PC-3 (cell line): ENCODE results near the gene RASGRP1. TPM values are rescaled to one million over a fixed set of nuclear protein-coding genes. Genes with fewer than 3 reads are reported as not detected.

Source experiments
- ATAC-seq: fragments of 200-7000 bp; cut with Tn5 transposase; 2 replicates; pipeline ENCODE4 v1.9.1; 2020; ENCODE audit warnings: mild to moderate bottlenecking, moderate library complexity
- BruUV-seq: library from RNA; stranded (reverse); fragments of 400-500 nt; replicated peaks from 2 replicates; lab custom pipeline; 2021; lab: Mats Ljungman, UMichigan
- CTCF ChIA-PET: fragments of 300-600 bp; sonication (Branson Sonifier 250); formaldehyde crosslinking; loops from one replicate; lab custom pipeline; 2022; ENCODE audit warnings: antibody characterized with exemption; lab: Charles Lee
- POLR2A ChIA-PET: fragments of 300-600 bp; sonication (Branson Sonifier 250); formaldehyde crosslinking; loops from one replicate; lab custom pipeline; 2022; ENCODE audit warnings: antibody characterized with exemption; ENCODE audit not compliant: unreplicated experiment; lab: Charles Lee
- DNase-seq: peaks from one replicate; pipeline ENCODE4 v3.0.0-alpha.2; 2015
- H2AFZ ChIP-seq: fragments of 300-600 bp; sonication (generic); 2 replicates; pipeline ENCODE4 v1.6.0; 2016; ENCODE audit warnings: antibody characterized with exemption, low read length
- H3F3A ChIP-seq: fragments of 300-600 bp; sonication (generic); one replicate; pipeline ENCODE4 v1.6.0; 2017; ENCODE audit warnings: antibody characterized with exemption, low read length, control low read depth, mild to moderate bottlenecking; ENCODE audit not compliant: unreplicated experiment
- H3K27ac ChIP-seq: fragments of 300-600 bp; sonication (generic); 2 replicates; pipeline ENCODE4 v1.5.1; 2016; ENCODE audit warnings: mild to moderate bottlenecking, low read length
- H3K27me3 ChIP-seq: fragments of 300-600 bp; sonication (generic); 2 replicates; pipeline ENCODE4 v1.6.1; 2016; ENCODE audit warnings: low read length, mixed read lengths
- H3K36me3 ChIP-seq: fragments of 300-600 bp; sonication (generic); 2 replicates; pipeline ENCODE4 v1.6.1; 2016; ENCODE audit warnings: low read depth, mixed run types, low read length, mixed read lengths
- H3K4me1 ChIP-seq: fragments of 300-600 bp; sonication (generic); 2 replicates; pipeline ENCODE4 v1.5.1; 2016; ENCODE audit warnings: low read length; ENCODE audit not compliant: insufficient read depth
- H3K4me2 ChIP-seq: fragments of 300-600 bp; sonication (generic); 2 replicates; pipeline ENCODE4 v1.6.0; 2016; ENCODE audit warnings: low read length
- H3K4me3 ChIP-seq: fragments of 300-600 bp; sonication (generic); 2 replicates; pipeline ENCODE4 v1.5.1; 2016; ENCODE audit warnings: mild to moderate bottlenecking, low read length, mixed read lengths
- H3K79me2 ChIP-seq: fragments of 300-600 bp; sonication (generic); 2 replicates; pipeline ENCODE4 v1.6.1; 2017; ENCODE audit warnings: low read length, mixed read lengths
- H3K9ac ChIP-seq: fragments of 300-600 bp; sonication (generic); 2 replicates; pipeline ENCODE4 v1.6.0; 2016; ENCODE audit warnings: mild to moderate bottlenecking, low read length
- H3K9me2 ChIP-seq: fragments of 300-600 bp; sonication (generic); replicated peaks from 2 replicates; pipeline ENCODE4 v1.6.1; 2016; ENCODE audit warnings: mixed run types, low read length, mixed read lengths
- H3K9me3 ChIP-seq: fragments of 300-600 bp; sonication (generic); 2 replicates; pipeline ENCODE4 v1.6.1; 2016; ENCODE audit warnings: low read length, mixed read lengths
- H4K20me1 ChIP-seq: fragments of 300-600 bp; sonication (generic); 2 replicates; pipeline ENCODE4 v1.6.1; 2016; ENCODE audit warnings: low read length, mixed read lengths
- CTCF ChIP-seq: fragments of 300-600 bp; sonication (generic); conservative IDR thresholded peaks from 2 replicates; pipeline ENCODE4 v1.5.1; 2017; ENCODE audit warnings: antibody characterized with exemption, low read depth, mild to moderate bottlenecking, low read length
- EZH2 ChIP-seq: fragments of 300-600 bp; sonication (generic); IDR thresholded peaks from one replicate; pipeline ENCODE4 v1.6.1; 2017; ENCODE audit warnings: antibody characterized with exemption, mild to moderate bottlenecking, low read length; ENCODE audit not compliant: unreplicated experiment
- EZH2phosphoT487 ChIP-seq: fragments of 300-600 bp; sonication (generic); IDR thresholded peaks from 2 replicates; pipeline ENCODE4 v1.6.1; 2018; ENCODE audit warnings: mild to moderate bottlenecking, antibody characterized with exemption, low read length, borderline replicate concordance
- intact Hi-C: fragments of 100-400 bp; cut with micrococcal nuclease; formaldehyde crosslinking; loops from 2 replicates; pipeline ENCODE4 v1.9.0; 2023
- total RNA-seq: library from RNA; depleted of rRNA; stranded (reverse); fragments of >200 nt; gene quantifications from 2 replicates; pipeline ENCODE4 v1.2.3, GENCODE V29; 2014

The RASGRP1 gene
- total RNA-seq, 1 experiment from 2014 or later, result not detected

DNA sequence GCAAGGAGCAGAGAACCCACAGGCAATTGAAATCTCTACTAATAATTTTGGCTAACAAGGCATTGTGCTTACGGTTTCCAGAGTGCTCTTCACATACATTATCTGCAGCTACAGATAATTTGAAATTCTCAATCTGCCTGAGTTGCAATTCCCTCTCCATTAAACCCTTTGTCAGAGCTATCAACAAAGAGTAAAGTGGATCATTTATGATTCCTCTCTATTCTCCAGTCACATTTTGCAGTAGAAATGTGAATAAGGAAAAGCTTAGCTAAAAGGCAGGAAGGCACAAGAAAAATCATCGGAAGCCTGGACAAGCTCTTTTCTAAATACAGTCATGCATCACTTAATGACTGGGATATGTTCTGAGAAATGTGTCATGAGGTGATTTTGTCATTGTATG is 61.1 kb downstream of the RASGRP1 start:
- no peak overlapping the region for H3K4me3 ChIP-seq
- ChIA-PET POLR2A (no interaction called here), CTCF (no interaction called here)
- H3K9me2 ChIP-seq, result no peaks in the 10 kb centered on the region
- H3K79me2 ChIP-seq, result no peaks in the 10 kb centered on the region
- H3F3A ChIP-seq, result no peaks in the 10 kb centered on the region
- no TSS peak for BruUV-seq
- no peak overlapping the region for H2AFZ ChIP-seq
- no peaks in the 10 kb centered on the region for H3K36me3 ChIP-seq
- H3K4me2 ChIP-seq, result no peak overlapping the region
- H3K27ac ChIP-seq, result no peak overlapping the region
- H3K9ac ChIP-seq, result no peak overlapping the region
- TF ChIP-seq EZH2 (no peak), EZH2phosphoT487 (no peak), CTCF (no peak)
- intact Hi-C loops, result no loop called here
- no peaks in the 10 kb centered on the region for H4K20me1 ChIP-seq
- ATAC-seq (no peak), DNase-seq (no peak)
- H3K27me3 ChIP-seq, result no peaks in the 10 kb centered on the region
- H3K4me1 ChIP-seq, result no peaks in the 10 kb centered on the region
- H3K9me3 ChIP-seq, result no peaks in the 10 kb centered on the region

GRCh38 chr15:38499651-38500050 is 65.0 kb downstream of the RASGRP1 start:
- ChIA-PET CTCF (no interaction called here), POLR2A (no interaction called here)
- H3K27me3 ChIP-seq, result no peaks in the 10 kb centered on the region
- H3F3A ChIP-seq, result no peaks in the 10 kb centered on the region
- H3K9me3 ChIP-seq, result no peaks in the 10 kb centered on the region
- H3K9ac ChIP-seq, result no peak overlapping the region
- H3K4me2 ChIP-seq, result no peak overlapping the region
- H3K79me2 ChIP-seq, result no peaks in the 10 kb centered on the region
- no TSS peak for BruUV-seq
- H2AFZ ChIP-seq, result no peak overlapping the region
- no peak overlapping the region for H3K27ac ChIP-seq
- TF ChIP-seq EZH2phosphoT487 (no peak), EZH2 (no peak), CTCF (no peak)
- no peaks in the 10 kb centered on the region for H3K36me3 ChIP-seq
- H4K20me1 ChIP-seq, result no peaks in the 10 kb centered on the region
- no peak for ATAC-seq
- H3K4me3 ChIP-seq, result no peak overlapping the region
- H3K4me1 ChIP-seq, result no peaks in the 10 kb centered on the region
- no peaks in the 10 kb centered on the region for H3K9me2 ChIP-seq
- no peak for DNase-seq
- intact Hi-C loops, result no loop called here

GRCh38 chr15:38496151-38496550 is 68.5 kb downstream of the RASGRP1 start:
- BruUV-seq, result no TSS peak
- Histone ChIP-seq H3K9ac (no peak overlapping the region), H3K9me3 (no peaks in the 10 kb centered on the region), H3K4me3 (no peak overlapping the region), H3K79me2 (no peaks in the 10 kb centered on the region), H3K9me2 (no peaks in the 10 kb centered on the region), H3K36me3 (no peaks in the 10 kb centered on the region), H3K27me3 (no peaks in the 10 kb centered on the region), H4K20me1 (no peaks in the 10 kb centered on the region), H3K4me2 (no peak overlapping the region), H2AFZ (no peak overlapping the region), H3F3A (no peaks in the 10 kb centered on the region), H3K4me1 (no peaks in the 10 kb centered on the region), H3K27ac (no peak overlapping the region)
- CTCF ChIA-PET, result no interaction called here
- intact Hi-C loops, result no loop called here
- TF ChIP-seq CTCF, result peak; percentile 19; the same call in 1 of the 2 replicates
- TF ChIP-seq EZH2phosphoT487, result no peak
- no peak for ATAC-seq
- no peak for DNase-seq
- POLR2A ChIA-PET, result no interaction called here
